Adrenal gland (tissue), 12 donors: ENCODE data around the gene OR2W3. TPM values are rescaled to one million over a fixed set of nuclear protein-coding genes. Genes with fewer than 3 reads are reported as not detected.
A peak's percentile ranks its signal among the peaks of the same experiment; 100 is the strongest.

ENCODE experiments used
- DNase-seq, 7 donors: peaks; one replicate each; pipeline ENCODE4 v3.0.0-alpha.2; 2019 to 2020
- H3K27ac ChIP-seq, 5 donors: fragments of 200-600 bp; sonication (generic) in 4 of 5; 1 replicate in 3 of 5; 2 replicates in 2 of 5; pipeline versions ENCODE4 v1.5.1 to v1.8.0; 2016 to 2020; ENCODE audit warnings: mild to moderate bottlenecking in 1 of 5
- H3K27me3 ChIP-seq: fragments of 200-600 bp; 2 replicates; pipeline ENCODE4 v1.8.0; 2021
- H3K36me3 ChIP-seq, 2 donors: fragments of 200-600 bp; replicated peaks in 1 of 2; 1 replicate in 1 of 2; 2 replicates in 1 of 2; pipeline versions ENCODE4 v1.5.1 to v1.8.0; 2018 to 2022
- H3K4me1 ChIP-seq, 2 donors: fragments of 200-600 bp; replicated peaks in 1 of 2; 1 replicate in 1 of 2; 2 replicates in 1 of 2; pipeline versions ENCODE4 v1.5.1 to v1.8.0; 2018 to 2021
- H3K4me3 ChIP-seq, 4 donors: fragments of 200-600 bp; sonication (generic) in 3 of 4; one replicate each; pipeline ENCODE4 v1.5.1; 2016 to 2018
- H3K9me3 ChIP-seq, 3 donors: fragments of 200-600 bp; sonication (generic) in 1 of 3; replicated peaks in 1 of 3; 1 replicate in 2 of 3; 2 replicates in 1 of 3; pipeline versions ENCODE4 v1.5.1 to v1.8.0; 2016 to 2021
- CTCF ChIP-seq, 6 experiments: fragments of 450-650 bp in 4 of 6; fragments of 200-600 bp in 2 of 6; sonication (generic) in 1 of 6; IDR thresholded peaks; 1 replicate in 5 of 6; 2 replicates in 1 of 6; pipeline versions ENCODE4 v1.5.1 to v1.8.0; 2016 to 2021; ENCODE audit warnings: antibody characterized with exemption in 6 of 6, mild to moderate bottlenecking in 2 of 6, moderate library complexity in 1 of 6
- POLR2A ChIP-seq, 2 donors: fragments of 450-650 bp; IDR thresholded peaks; one replicate each; pipeline ENCODE4 v1.6.1; 2017; ENCODE audit warnings: antibody characterized with exemption in 2 of 2, mild to moderate bottlenecking in 2 of 2, moderate library complexity in 1 of 2
- WGBS, 4 donors: extraction: QIAGEN DNeasy Blood & Tissue Kit in 2 of 4; methylation state at CpG; one replicate each; pipeline versions ENCODE4 v1.1.5 to v1.1.7; 2013 to 2017; 5-methylcytosine and 5-hydroxymethylcytosine counted together
- intact Hi-C, 2 donors: fragments of 100-400 bp; cut with DNase I; formaldehyde crosslinking; loops; one replicate each; pipeline versions ENCODE4 v1.14.1 to v1.15.0; 2022 to 2023
- polyA plus RNA-seq, 3 donors: library from polyadenylated mRNA; stranded (reverse); fragments of 200-250 nt in 2 of 3; fragments of 350-450 nt in 1 of 3; fragmentation: Illumina TruSeq in 1 of 3; extraction: RNeasy Lipid Tissue Mini Kit (QIAGEN cat#74804) in 1 of 3; gene quantifications; one replicate each; pipeline ENCODE4 v1.2.3, GENCODE V29; 2013 to 2014
- total RNA-seq, 9 donors: library from RNA; depleted of rRNA in 4 of 9; stranded (reverse); fragments of >200 nt in 4 of 9; fragments of 120-200 nt in 1 of 9; fragmentation: NEBNext Ultra II Directional in 1 of 9; extraction: Animal tissue kit (Norgen Biotek cat#: 25700) in 1 of 9; gene quantifications; one replicate each; pipeline versions ENCODE4 v1.1.0 to v1.2.4, GENCODE V29; 2013 to 2023
- donor health status: healthy with polysubstance abuse.
- donor health status: Bipolar disorder and iron deficiency.
- donor health status: DM: yes; HTN: yes; CAD: no.
- donor health status: DM: no; HTN: no; CAD: no.
- donor health status: DM: no; HTN: no; CAD: no.
- donor health status: DM: yes; HTN: yes; CAD: no.

OR2W3 gene
- total and polyA plus RNA-seq, 12 donors: 0.20 to 2.5 (median 1.1) TPM; not detected in 8

- no peak for TF ChIP-seq POLR2A (IDR thresholded peaks at IDR 0.05)
- TF ChIP-seq CTCF (IDR thresholded peaks at IDR 0.05): no peak
- intact Hi-C loops: no loop called here
- H3K9me3 ChIP-seq: no peaks in the 10 kb centered on the region
These were observed 40.4 kb upstream of the OR2W3 start for GRCh38 chr1:247854899-247855545.

GRCh38 chr1:247855911-247856310 is 39.5 kb upstream of the OR2W3 start:
- no peaks in the 10 kb centered on the region for H3K36me3 ChIP-seq
- DNase-seq: no peak
- peaks cover 11% of the 10 kb centered on the region for H3K27me3 ChIP-seq
- 74 to 90% (median 79%) methylated on average over 4 of the region's 4 CpGs for WGBS, 4 donors
- intact Hi-C loops: no loop called here
- no peaks in the 10 kb centered on the region for H3K4me1 ChIP-seq
- TF ChIP-seq CTCF (IDR thresholded peaks at IDR 0.05): no peak
- no peak for TF ChIP-seq POLR2A (IDR thresholded peaks at IDR 0.05)
- no peak overlapping the region for H3K4me3 ChIP-seq
- no peaks in the 10 kb centered on the region for H3K9me3 ChIP-seq
- no peak overlapping the region for H3K27ac ChIP-seq

More at GRCh38 chr1:247854899-247855545, 40.4 kb upstream of the OR2W3 start:
- WGBS, 4 donors: 75 to 83% (median 79%) methylated on average over 12 to 14 of the region's 14 CpGs
- Histone ChIP-seq H3K36me3 (no peaks in the 10 kb centered on the region), H3K4me3 (no peak overlapping the region), H3K27ac (no peak overlapping the region), H3K27me3 (peaks cover 11% of the 10 kb centered on the region), H3K4me1 (no peaks in the 10 kb centered on the region)
- no peak for DNase-seq

GRCh38 chr1:247857069-247857984 is 38.1 kb upstream of the OR2W3 start, which contains the start of gene TRIM58:
TSS of gene TRIM58 (plus strand) at chr1:247857187. CDS start at chr1:247857247, 60 bp downstream.
- TF ChIP-seq POLR2A (IDR thresholded peaks at IDR 0.05): no peak
- peak in 1 of 6 experiments; percentile 26 for TF ChIP-seq CTCF (IDR thresholded peaks at IDR 0.05)
- H3K4me1 ChIP-seq: no peaks in the 10 kb centered on the region
- peak within 1 kb of the TSS in 1 of 4 donors; percentile 61 for H3K4me3 ChIP-seq
- intact Hi-C loops: no loop called here
- H3K27me3 ChIP-seq: peaks cover 11% of the 10 kb centered on the region
- peak within 1 kb of the TSS in 1 of 5 donors; percentile 71 for H3K27ac ChIP-seq
- no peaks in the 10 kb centered on the region for H3K9me3 ChIP-seq
- DNase-seq: peak in 2 of 7 donors; percentile 23 to 58
- H3K36me3 ChIP-seq: no peaks in the 10 kb centered on the region
- 0 to 1% (median 1%) methylated on average over 6 to 109 of the region's 109 CpGs for WGBS, 4 donors

- Histone ChIP-seq H3K9me3 (no peaks in the 10 kb centered on the region), H3K4me1 (no peaks in the 10 kb centered on the region), H3K4me3 (peak overlapping the region in 1 of 4 donors; percentile 61), H3K27me3 (peaks cover 11% of the 10 kb centered on the region), H3K27ac (no peak overlapping the region), H3K36me3 (no peaks in the 10 kb centered on the region)
- 32 to 47% (median 40%) methylated on average over 15 of the region's 15 CpGs for WGBS, 4 donors
- DNase-seq: no peak
- intact Hi-C loops: no loop called here
- no peak for TF ChIP-seq CTCF (IDR thresholded peaks at IDR 0.05)
- TF ChIP-seq POLR2A (IDR thresholded peaks at IDR 0.05): no peak
These were observed 37.3 kb upstream of the OR2W3 start for GRCh38 chr1:247857985-247858619.
